BE2C (cell line): Measurements from ENCODE around the gene STK39.

Experiments
- DNase-seq: peaks from one replicate; pipeline ENCODE4 v3.0.0-alpha.2; 2020
- H3K27me3 ChIP-seq: fragments of 250-450 bp; sonication (Bioruptor Pico); 2 replicates; pipeline ENCODE4 v1.5.1; 2020; ENCODE audit warnings: mild to moderate bottlenecking
- H3K36me3 ChIP-seq: fragments of 250-450 bp; sonication (Bioruptor Pico); 2 replicates; pipeline ENCODE4 v1.5.1; 2020; ENCODE audit warnings: mild to moderate bottlenecking
- H3K4me1 ChIP-seq: fragments of 250-450 bp; sonication (Bioruptor Pico); 2 replicates; pipeline ENCODE4 v1.5.1; 2020
- H3K4me3 ChIP-seq: 2 replicates; pipeline ENCODE4 v1.5.1; 2011; ENCODE audit warnings: low read depth, low read length
- H3K9me3 ChIP-seq: fragments of 250-450 bp; sonication (Bioruptor Pico); 2 replicates; pipeline ENCODE4 v1.5.1; 2020
- CTCF ChIP-seq: IDR thresholded peaks from 2 replicates; pipeline ENCODE4 v1.5.1; 2012; ENCODE audit warnings: mild to moderate bottlenecking, low read depth, low read length

STK39 gene

GRCh38 chr2:168239281-168239680 is 8.1 kb downstream of the STK39 start:
- no peak for DNase-seq
- Histone ChIP-seq H3K4me1 (no peaks in the 10 kb centered on the region), H3K36me3 (no peaks in the 10 kb centered on the region), H3K4me3 (no peak overlapping the region), H3K27me3 (no peaks in the 10 kb centered on the region), H3K9me3 (no peaks in the 10 kb centered on the region)
- no peak for TF ChIP-seq CTCF

DNA sequence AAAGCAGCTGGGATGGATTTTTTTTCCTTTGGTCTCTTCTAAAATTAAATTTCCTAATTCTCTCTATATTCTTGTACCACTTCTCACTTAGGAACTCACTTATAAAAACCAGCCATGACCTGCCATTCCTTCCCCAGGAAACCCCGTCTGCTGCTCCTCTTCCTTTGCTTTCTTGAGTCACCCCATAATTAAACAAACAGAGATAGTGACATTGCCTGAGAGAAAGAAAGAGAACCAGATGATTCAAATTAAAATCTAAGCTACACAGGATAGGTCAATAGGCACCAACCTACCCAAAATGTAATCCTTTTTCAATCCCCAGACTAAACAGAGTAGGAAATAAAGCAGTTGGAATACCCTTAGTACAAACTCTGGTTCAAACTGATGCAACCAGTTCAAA is 9.7 kb downstream of the STK39 start:
- no peak for TF ChIP-seq CTCF
- H3K36me3 ChIP-seq = no peaks in the 10 kb centered on the region
- no peak overlapping the region for H3K4me3 ChIP-seq
- DNase-seq = no peak
- H3K9me3 ChIP-seq = no peaks in the 10 kb centered on the region
- no peaks in the 10 kb centered on the region for H3K27me3 ChIP-seq
- no peaks in the 10 kb centered on the region for H3K4me1 ChIP-seq

DNA sequence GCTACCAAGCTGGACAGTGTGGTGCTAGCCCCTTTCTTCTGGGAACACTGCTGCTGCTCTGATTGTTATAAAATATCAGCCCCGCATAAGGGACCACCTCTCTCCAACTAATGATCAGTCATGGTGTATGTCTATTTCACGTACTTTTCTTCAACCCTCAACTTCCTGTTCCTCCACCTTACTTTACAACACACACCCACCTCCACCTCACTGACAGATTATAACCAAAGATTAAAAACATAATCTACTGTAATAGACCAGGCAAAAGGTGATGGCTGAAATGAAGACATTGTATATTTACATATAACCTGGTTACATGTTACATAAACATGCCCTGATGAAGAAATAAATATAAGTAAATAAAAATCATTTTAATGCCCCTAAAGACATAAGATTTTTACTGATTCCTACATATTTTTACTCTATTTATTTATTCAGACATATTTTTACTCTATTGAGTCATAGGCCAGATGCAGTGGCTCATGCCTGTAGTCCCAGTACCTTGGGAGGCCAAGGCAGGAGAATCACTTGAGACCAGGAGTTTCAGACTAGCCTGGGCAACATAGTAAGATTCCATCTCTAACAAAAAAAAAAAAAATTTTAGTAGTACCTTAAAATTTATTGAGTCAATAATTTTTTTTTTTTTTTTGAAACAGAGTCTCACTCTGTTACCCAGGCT is 12.8 kb downstream of the STK39 start:
- TF ChIP-seq CTCF = no peak
- no peak for DNase-seq
- no peaks in the 10 kb centered on the region for H3K9me3 ChIP-seq

GRCh38 chr2:168233726-168234406 is 13.5 kb downstream of the STK39 start:
- Histone ChIP-seq H3K36me3 (no peaks in the 10 kb centered on the region), H3K4me3 (no peak overlapping the region), H3K27me3 (no peaks in the 10 kb centered on the region), H3K9me3 (no peaks in the 10 kb centered on the region), H3K4me1 (no peaks in the 10 kb centered on the region)
- no peak for DNase-seq
- TF ChIP-seq CTCF = no peak

More for the DNA sequence above, 12.8 kb downstream of the STK39 start:
- H3K27me3 ChIP-seq = no peaks in the 10 kb centered on the region
- H3K4me1 ChIP-seq = no peaks in the 10 kb centered on the region
- H3K36me3 ChIP-seq = no peaks in the 10 kb centered on the region
- H3K4me3 ChIP-seq = no peak overlapping the region

GRCh38 chr2:168233166-168233565 is 14.2 kb downstream of the STK39 start:
- no peaks in the 10 kb centered on the region for H3K27me3 ChIP-seq
- no peaks in the 10 kb centered on the region for H3K36me3 ChIP-seq
- no peak overlapping the region for H3K4me3 ChIP-seq
- DNase-seq = no peak
- no peaks in the 10 kb centered on the region for H3K9me3 ChIP-seq
- no peak for TF ChIP-seq CTCF
- no peaks in the 10 kb centered on the region for H3K4me1 ChIP-seq

DNA sequence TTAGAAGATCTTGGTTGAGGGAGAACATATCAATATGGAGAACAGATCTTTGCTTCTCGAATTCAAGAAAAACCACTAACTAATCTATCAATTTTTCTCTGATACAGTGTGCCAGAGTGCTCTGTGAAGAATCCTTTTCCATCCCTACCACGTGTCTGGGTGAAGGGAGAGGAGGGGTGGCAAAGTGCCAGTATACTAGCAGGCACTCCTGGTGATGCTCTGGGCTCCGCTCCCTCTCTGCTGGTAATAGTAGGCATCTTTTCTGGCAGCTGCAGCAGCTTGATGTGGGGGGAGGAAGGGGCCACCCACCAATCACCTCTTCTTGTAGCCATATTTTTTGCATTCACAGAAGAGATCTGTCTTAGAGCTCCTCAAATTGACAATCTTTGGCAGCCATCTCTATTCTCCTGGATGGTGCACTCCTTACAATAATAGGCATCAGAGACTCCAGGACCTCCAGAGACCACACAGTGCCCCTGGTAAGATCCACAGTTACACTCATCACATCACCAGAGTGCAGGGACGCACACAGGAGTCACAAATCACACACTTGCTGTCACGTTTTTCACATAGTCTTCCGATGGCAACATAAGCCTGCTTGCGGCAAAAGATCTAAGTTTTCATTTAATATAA is 15.7 kb downstream of the STK39 start:
- peak; percentile 32 for DNase-seq
- Histone ChIP-seq H3K9me3 (no peaks in the 10 kb centered on the region), H3K4me3 (no peak overlapping the region), H3K4me1 (no peaks in the 10 kb centered on the region), H3K36me3 (no peaks in the 10 kb centered on the region), H3K27me3 (no peaks in the 10 kb centered on the region)
- no peak for TF ChIP-seq CTCF
